Panc1 (cell line): Measurements from ENCODE around the gene SYT1. TPM values are rescaled to one million over a fixed set of nuclear protein-coding genes. Genes with fewer than 3 reads are reported as not detected.
A peak's percentile ranks its signal among the peaks of the same experiment; 100 is the strongest.

Experiments
- ATAC-seq: fragments of 200-7000 bp; cut with Tn5 transposase; 2 replicates; pipeline ENCODE4 v1.9.1; 2020; ENCODE audit warnings: mild to moderate bottlenecking, moderate library complexity
- BruUV-seq: library from RNA; stranded (reverse); fragments of 400-500 nt; replicated peaks from 2 replicates; lab custom pipeline; 2021; lab: Mats Ljungman, UMichigan
- CTCF ChIA-PET: fragments of 300-600 bp; sonication (Branson Sonifier 250); formaldehyde crosslinking; loops from one replicate; lab custom pipeline; 2022; ENCODE audit warnings: antibody characterized with exemption; lab: Charles Lee
- POLR2A ChIA-PET: fragments of 300-600 bp; sonication (Branson Sonifier 250); formaldehyde crosslinking; loops from one replicate; lab custom pipeline; 2022; ENCODE audit warnings: antibody characterized with exemption; lab: Charles Lee
- DNase-seq: peaks from one replicate; pipeline ENCODE4 v3.0.0-alpha.2; 2010; ENCODE audit warnings: low read depth, low spot score
- H3K27ac ChIP-seq: 2 replicates; pipeline ENCODE4 v1.5.1; 2011; ENCODE audit warnings: mild to moderate bottlenecking, low read length, inconsistent platforms
- H3K27me3 ChIP-seq: fragments of 200-500 bp; sonication (Bioruptor generic); 2 replicates; pipeline ENCODE4 v1.6.0; 2014; ENCODE audit warnings: low read length, inconsistent platforms; ENCODE audit not compliant: control insufficient read depth, insufficient read depth
- H3K36me3 ChIP-seq: fragments of 200-500 bp; sonication (Bioruptor generic); 2 replicates; pipeline ENCODE4 v1.5.1; 2014; ENCODE audit warnings: inconsistent platforms, mild to moderate bottlenecking, low read length, moderate library complexity; ENCODE audit not compliant: control insufficient read depth, insufficient read depth
- H3K4me1 ChIP-seq: 2 replicates; pipeline ENCODE4 v1.5.1; 2011; ENCODE audit warnings: inconsistent platforms, mild to moderate bottlenecking, low read length, moderate library complexity; ENCODE audit not compliant: control insufficient read depth, insufficient read depth
- H3K4me3 ChIP-seq, 2 experiments: 2 replicates each; pipeline ENCODE4 v1.5.1; 2011 to 2012; ENCODE audit warnings: low read depth in 2 of 2, low read length in 2 of 2, mild to moderate bottlenecking in 2 of 2, inconsistent platforms in 1 of 2, moderate library complexity in 1 of 2
- H3K9me3 ChIP-seq: fragments of 200-500 bp; sonication (Bioruptor generic); 2 replicates; pipeline ENCODE4 v1.5.1; 2014; ENCODE audit warnings: low read depth, mild to moderate bottlenecking, inconsistent platforms, low read length, moderate library complexity; ENCODE audit not compliant: control insufficient read depth, insufficient read depth
- POLR2AphosphoS5 ChIP-seq: IDR thresholded peaks from 2 replicates; pipeline ENCODE4 v1.6.1; 2012; ENCODE audit warnings: mild to moderate bottlenecking, low read depth, low read length, moderate library complexity
- SIN3A ChIP-seq: IDR thresholded peaks from 2 replicates; pipeline ENCODE4 v1.6.1; 2012; ENCODE audit warnings: low read depth, mild to moderate bottlenecking, low read length, moderate library complexity, borderline replicate concordance; ENCODE audit not compliant: insufficient read depth
- TCF7L2 ChIP-seq: IDR thresholded peaks from 2 replicates; pipeline ENCODE4 v1.6.1; 2011; ENCODE audit warnings: mild to moderate bottlenecking, low read depth, low read length, inconsistent platforms
- in situ Hi-C: cut with HindIII; loops from 2 replicates; pipeline ENCODE4 v1.10.0; 2016; ENCODE audit warnings: low sequenced_read_pairs, low pct_unique_long_range_greater_than_20kb
- intact Hi-C: fragments of 100-400 bp; cut with micrococcal nuclease; formaldehyde crosslinking; loops from one replicate; pipeline ENCODE4 v1.10.0; 2022; ENCODE audit not compliant: unreplicated experiment
- total RNA-seq: library from RNA; stranded (reverse); gene quantifications from one replicate; pipeline ENCODE4 v1.2.1, GENCODE V29; 2021; ENCODE audit not compliant: unreplicated experiment
- TF ChIP-seq, protein P1 (sequence below), 2 experiments: IDR thresholded peaks; 2 replicates each; pipeline ENCODE4 v1.6.1; 2011 to 2012; ENCODE audit warnings: low read depth in 2 of 2, control low read depth in 1 of 2, low read length in 1 of 2, mild to moderate bottlenecking in 1 of 2, moderate library complexity in 1 of 2; ENCODE audit not compliant: insufficient read depth in 1 of 2
- TF ChIP-seq, protein P2 (sequence below): fragments of 450-650 bp; IDR thresholded peaks from 2 replicates; pipeline ENCODE4 v1.5.1; 2017; ENCODE audit warnings: mild to moderate bottlenecking

Gene SYT1
- total RNA-seq, 1 experiment from 2014 or later = 3.0 TPM

DNA sequence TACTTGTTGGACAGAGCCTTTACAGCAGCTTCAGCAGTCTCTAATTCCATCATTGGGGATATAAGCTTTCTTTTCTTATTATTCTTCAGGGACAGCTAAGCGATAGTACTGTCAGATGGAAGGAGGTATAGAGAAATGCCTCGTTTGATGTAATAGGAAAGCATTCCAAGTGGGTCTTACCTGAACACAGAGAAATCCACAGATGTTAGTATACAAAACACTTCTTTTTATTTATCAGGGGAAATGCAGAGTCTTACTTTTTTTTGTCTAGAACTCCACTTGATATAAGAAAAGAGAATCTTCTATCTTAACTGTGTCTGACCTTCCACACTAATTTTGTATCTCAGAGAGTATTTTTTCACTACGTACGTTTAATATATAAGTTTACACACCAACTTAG is 1.9 kb downstream of the SYT1 start:
- intact Hi-C loops (no loop called here), in situ Hi-C loops (no loop called here)
- ChIA-PET CTCF (no interaction called here), POLR2A (no interaction called here)
- BruUV-seq = no TSS peak
- Histone ChIP-seq H3K9me3 (no peaks in the 10 kb centered on the region), H3K4me1 (peaks cover 5% of the 10 kb centered on the region), H3K4me3 (peak overlapping the region in 1 of 2 experiments; percentile 78; a peak in 1 of 4 replicates), H3K27ac (no peak overlapping the region), H3K27me3 (peaks cover 5% of the 10 kb centered on the region; the same call in 1 of the 2 replicates), H3K36me3 (no peaks in the 10 kb centered on the region)
- no peak for ATAC-seq
- TF ChIP-seq, protein P1, sequence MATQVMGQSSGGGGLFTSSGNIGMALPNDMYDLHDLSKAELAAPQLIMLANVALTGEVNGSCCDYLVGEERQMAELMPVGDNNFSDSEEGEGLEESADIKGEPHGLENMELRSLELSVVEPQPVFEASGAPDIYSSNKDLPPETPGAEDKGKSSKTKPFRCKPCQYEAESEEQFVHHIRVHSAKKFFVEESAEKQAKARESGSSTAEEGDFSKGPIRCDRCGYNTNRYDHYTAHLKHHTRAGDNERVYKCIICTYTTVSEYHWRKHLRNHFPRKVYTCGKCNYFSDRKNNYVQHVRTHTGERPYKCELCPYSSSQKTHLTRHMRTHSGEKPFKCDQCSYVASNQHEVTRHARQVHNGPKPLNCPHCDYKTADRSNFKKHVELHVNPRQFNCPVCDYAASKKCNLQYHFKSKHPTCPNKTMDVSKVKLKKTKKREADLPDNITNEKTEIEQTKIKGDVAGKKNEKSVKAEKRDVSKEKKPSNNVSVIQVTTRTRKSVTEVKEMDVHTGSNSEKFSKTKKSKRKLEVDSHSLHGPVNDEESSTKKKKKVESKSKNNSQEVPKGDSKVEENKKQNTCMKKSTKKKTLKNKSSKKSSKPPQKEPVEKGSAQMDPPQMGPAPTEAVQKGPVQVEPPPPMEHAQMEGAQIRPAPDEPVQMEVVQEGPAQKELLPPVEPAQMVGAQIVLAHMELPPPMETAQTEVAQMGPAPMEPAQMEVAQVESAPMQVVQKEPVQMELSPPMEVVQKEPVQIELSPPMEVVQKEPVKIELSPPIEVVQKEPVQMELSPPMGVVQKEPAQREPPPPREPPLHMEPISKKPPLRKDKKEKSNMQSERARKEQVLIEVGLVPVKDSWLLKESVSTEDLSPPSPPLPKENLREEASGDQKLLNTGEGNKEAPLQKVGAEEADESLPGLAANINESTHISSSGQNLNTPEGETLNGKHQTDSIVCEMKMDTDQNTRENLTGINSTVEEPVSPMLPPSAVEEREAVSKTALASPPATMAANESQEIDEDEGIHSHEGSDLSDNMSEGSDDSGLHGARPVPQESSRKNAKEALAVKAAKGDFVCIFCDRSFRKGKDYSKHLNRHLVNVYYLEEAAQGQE (IDR thresholded peaks at IDR 0.05; ENCODE audit: insufficient read depth in 1 of 2, low read depth in 2 of 2, low read length in 1 of 2) = no peak
- DNase-seq = no peak

DNA sequence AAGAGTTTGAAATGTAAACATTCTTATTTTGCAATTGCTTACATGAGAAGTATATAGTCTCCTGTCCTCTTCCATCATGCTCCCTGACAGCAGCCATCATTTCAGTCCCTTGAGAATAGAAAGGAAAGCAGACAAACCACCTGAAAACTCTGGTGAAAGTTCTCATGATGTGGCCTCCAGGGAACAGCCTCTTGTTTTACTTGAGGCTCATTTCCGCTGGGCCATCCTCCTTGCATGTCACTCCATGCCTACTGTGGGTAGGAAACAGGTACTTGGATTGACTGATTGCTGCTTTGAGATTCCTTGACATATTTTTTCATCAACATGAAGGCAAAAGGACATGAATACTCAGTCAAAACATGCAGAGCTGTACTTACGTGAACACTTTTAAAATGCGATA is 6.0 kb downstream of the SYT1 start:
- Histone ChIP-seq H3K27me3 (peaks cover 2% of the 10 kb centered on the region; the same call in 1 of the 2 replicates), H3K36me3 (no peaks in the 10 kb centered on the region), H3K27ac (no peak overlapping the region), H3K9me3 (no peaks in the 10 kb centered on the region), H3K4me3 (no peak overlapping the region), H3K4me1 (peaks cover 1% of the 10 kb centered on the region; the same call in 1 of the 2 replicates)
- TF ChIP-seq TCF7L2 = no peak
- TF ChIP-seq, protein P2, sequence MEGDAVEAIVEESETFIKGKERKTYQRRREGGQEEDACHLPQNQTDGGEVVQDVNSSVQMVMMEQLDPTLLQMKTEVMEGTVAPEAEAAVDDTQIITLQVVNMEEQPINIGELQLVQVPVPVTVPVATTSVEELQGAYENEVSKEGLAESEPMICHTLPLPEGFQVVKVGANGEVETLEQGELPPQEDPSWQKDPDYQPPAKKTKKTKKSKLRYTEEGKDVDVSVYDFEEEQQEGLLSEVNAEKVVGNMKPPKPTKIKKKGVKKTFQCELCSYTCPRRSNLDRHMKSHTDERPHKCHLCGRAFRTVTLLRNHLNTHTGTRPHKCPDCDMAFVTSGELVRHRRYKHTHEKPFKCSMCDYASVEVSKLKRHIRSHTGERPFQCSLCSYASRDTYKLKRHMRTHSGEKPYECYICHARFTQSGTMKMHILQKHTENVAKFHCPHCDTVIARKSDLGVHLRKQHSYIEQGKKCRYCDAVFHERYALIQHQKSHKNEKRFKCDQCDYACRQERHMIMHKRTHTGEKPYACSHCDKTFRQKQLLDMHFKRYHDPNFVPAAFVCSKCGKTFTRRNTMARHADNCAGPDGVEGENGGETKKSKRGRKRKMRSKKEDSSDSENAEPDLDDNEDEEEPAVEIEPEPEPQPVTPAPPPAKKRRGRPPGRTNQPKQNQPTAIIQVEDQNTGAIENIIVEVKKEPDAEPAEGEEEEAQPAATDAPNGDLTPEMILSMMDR = no peak
- no peak for TF ChIP-seq SIN3A
- no peak for TF ChIP-seq POLR2AphosphoS5
- TF ChIP-seq, protein P1 (IDR thresholded peaks at IDR 0.05; ENCODE audit: insufficient read depth in 1 of 2, low read depth in 2 of 2, low read length in 1 of 2) = no peak
- in situ Hi-C loops = no loop called here
- CTCF ChIA-PET = no interaction called here
- POLR2A ChIA-PET = no interaction called here
- DNase-seq (no peak), ATAC-seq (no peak)
- intact Hi-C loops = no loop called here
- no TSS peak for BruUV-seq
